ENCODE results near the gene NLRP4. TPM values are rescaled to one million over a fixed set of nuclear protein-coding genes. Genes with fewer than 3 reads are reported as not detected.

The NLRP4 gene, protein sequence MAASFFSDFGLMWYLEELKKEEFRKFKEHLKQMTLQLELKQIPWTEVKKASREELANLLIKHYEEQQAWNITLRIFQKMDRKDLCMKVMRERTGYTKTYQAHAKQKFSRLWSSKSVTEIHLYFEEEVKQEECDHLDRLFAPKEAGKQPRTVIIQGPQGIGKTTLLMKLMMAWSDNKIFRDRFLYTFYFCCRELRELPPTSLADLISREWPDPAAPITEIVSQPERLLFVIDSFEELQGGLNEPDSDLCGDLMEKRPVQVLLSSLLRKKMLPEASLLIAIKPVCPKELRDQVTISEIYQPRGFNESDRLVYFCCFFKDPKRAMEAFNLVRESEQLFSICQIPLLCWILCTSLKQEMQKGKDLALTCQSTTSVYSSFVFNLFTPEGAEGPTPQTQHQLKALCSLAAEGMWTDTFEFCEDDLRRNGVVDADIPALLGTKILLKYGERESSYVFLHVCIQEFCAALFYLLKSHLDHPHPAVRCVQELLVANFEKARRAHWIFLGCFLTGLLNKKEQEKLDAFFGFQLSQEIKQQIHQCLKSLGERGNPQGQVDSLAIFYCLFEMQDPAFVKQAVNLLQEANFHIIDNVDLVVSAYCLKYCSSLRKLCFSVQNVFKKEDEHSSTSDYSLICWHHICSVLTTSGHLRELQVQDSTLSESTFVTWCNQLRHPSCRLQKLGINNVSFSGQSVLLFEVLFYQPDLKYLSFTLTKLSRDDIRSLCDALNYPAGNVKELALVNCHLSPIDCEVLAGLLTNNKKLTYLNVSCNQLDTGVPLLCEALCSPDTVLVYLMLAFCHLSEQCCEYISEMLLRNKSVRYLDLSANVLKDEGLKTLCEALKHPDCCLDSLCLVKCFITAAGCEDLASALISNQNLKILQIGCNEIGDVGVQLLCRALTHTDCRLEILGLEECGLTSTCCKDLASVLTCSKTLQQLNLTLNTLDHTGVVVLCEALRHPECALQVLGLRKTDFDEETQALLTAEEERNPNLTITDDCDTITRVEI
- total RNA-seq (2013; cell fraction: nucleolus; rRNA removed), result 0.21 TPM in 1 of 2 replicates, not detected in the other
- 0.05 TPM in 1 of 2 replicates, not detected in the other for total RNA-seq (2014; rRNA removed)
- 0.09 TPM in 1 of 2 replicates, not detected in the other for total RNA-seq (2014; rRNA removed; fragmentation: Illumina TruSeq; extraction: Trizol)
- total RNA-seq (2021), result not detected in 2 replicates
- polyA plus RNA-seq (2011; ENCODE audit: low read depth), result 0.22 TPM
- 9.6 and 9.8 TPM in 2 replicates for polyA plus RNA-seq (2011; rRNA removed)
- 8.4 and 10.8 TPM in 2 replicates for polyA plus RNA-seq (2011; cell fraction: cytosol; rRNA removed)
- polyA plus RNA-seq (2011; cell fraction: nucleus; rRNA removed), result 5.5 and 6.3 TPM in 2 replicates
- polyA plus RNA-seq (2012), result 0.72 and 0.77 TPM in 2 replicates
- polyA plus RNA-seq (2014; fragmentation: Illumina TruSeq; extraction: Trizol), result 0.07 TPM in 1 of 2 replicates, not detected in the other
- polyA plus RNA-seq (2014; fragmentation: Nextera tagmentation; extraction: Ambion mirVana), result under 1 TPM in 1 of 2 experiments, not detected in 1; 0.11 TPM
- polyA plus RNA-seq (2014; rRNA removed), result 0.03 and 0.47 TPM in 2 replicates
- polyA plus RNA-seq (2016; fragmentation: Nextera tagmentation; extraction: Ambion mirVana), result not detected
- 15.5 and 19.7 TPM in 2 replicates for polyA minus RNA-seq (2011; rRNA and poly(A)+ RNA removed)
- 3.7 and 4.4 TPM in 2 replicates for polyA minus RNA-seq (2011; cell fraction: cytosol; rRNA and poly(A)+ RNA removed)
- 5.8 and 6.2 TPM in 2 replicates for polyA minus RNA-seq (2011; cell fraction: nucleus; rRNA and poly(A)+ RNA removed)
- Bru-seq, nascent RNA, result percentile 2 among the genes with signal in this experiment
- BruChase-seq, experiment 1, labeled RNA remaining after a 6-hour chase, result percentile 2 among the genes with signal in this experiment
- percentile 4 among the genes with signal in this experiment for BruChase-seq, experiment 2, labeled RNA remaining after a 2-hour chase
- long read RNA-seq, experiment 1, result 0 reads
- long read RNA-seq, experiment 2, result 0 reads

DNA sequence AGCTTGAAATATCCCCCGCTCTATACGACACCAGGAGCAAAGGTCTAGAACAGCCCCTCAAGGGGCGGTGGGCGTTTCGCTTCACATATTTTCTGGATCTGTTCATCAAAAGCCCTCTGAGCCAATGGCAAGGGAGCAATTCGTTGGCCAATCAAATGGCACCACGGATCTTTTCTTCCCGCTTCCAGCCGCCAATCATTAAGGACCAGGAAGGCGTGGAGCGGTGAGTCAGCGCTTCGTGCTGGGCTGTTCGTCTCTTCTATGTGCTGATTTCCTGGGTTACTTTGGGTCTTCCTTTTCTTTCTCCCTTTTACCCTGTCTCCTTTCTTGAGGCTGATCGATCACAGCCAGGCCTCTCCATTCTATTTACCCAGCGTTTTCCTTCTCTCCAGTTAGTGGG is at the start of gene NLRP4:
Gene NLRP4, plus strand, starts transcription at position 201 of the 400 bp plus-strand sequence. CDS start 15,541 bp downstream, outside the sequence.
- intact Hi-C loops (cut with micrococcal nuclease; ENCODE audit: unreplicated experiment) (no loop called here), in situ Hi-C loops (cut with MboI) (no loop called here)
- Histone ChIP-seq H3K36me3 (ENCODE audit: control insufficient read depth in 2 of 2, insufficient read depth in 2 of 2, low read length in 1 of 2) (no peaks in the 10 kb centered on the region), H3K27me3 (replicated peaks in 1 of 2; ENCODE audit: control insufficient read depth in 2 of 2, insufficient read depth in 2 of 2, low read length in 1 of 2) (no peaks in the 10 kb centered on the region), H3K79me2 (ENCODE audit: control insufficient read depth, insufficient read depth, low read length) (no peaks in the 10 kb centered on the region), H3K27ac (ENCODE audit: control insufficient read depth, insufficient read depth) (no peak within 1 kb of the TSS), H3K9me3 (replicated peaks; ENCODE audit: control insufficient read depth, insufficient read depth, low read length) (no peaks in the 10 kb centered on the region; the same call in 2 of the 3 replicates), H3K4me2 (ENCODE audit: control insufficient read depth, insufficient read depth) (no peak within 1 kb of the TSS), H4K20me1 (ENCODE audit: control insufficient read depth, insufficient read depth) (no peaks in the 10 kb centered on the region), H3K9ac (ENCODE audit: control insufficient read depth, insufficient read depth, low read length) (no peak within 1 kb of the TSS), H2AFZ (ENCODE audit: control insufficient read depth, low read depth, low read length) (no peak within 1 kb of the TSS), H3K4me1 (ENCODE audit: control insufficient read depth, insufficient read depth, low read length) (no peaks in the 10 kb centered on the region), H3K4me3 (no peak within 1 kb of the TSS)
- DNase-seq (ENCODE audit: low read depth, low spot score), result no peak
- WGBS (ENCODE audit: insufficient coverage, insufficient replicate concordance, low lambda C conversion rate, missing lambda C conversion rate), result 92% methylated on average over 16 of the region's 16 CpGs
- POLR2A ChIA-PET, result no interaction called here
- no peak for FAIRE-seq
- RAD21 ChIA-PET (ENCODE audit: unreplicated experiment), result no interaction called here
- SMC1A ChIA-PET (ENCODE audit: uncharacterized antibody, unreplicated experiment), result no interaction called here
- TF ChIP-seq NFXL1 (IDR thresholded peaks at IDR 0.05; ENCODE audit: borderline replicate concordance), result no peak
- no TSS peak for BruUV-seq (replicated peaks)
- no peak for ATAC-seq
- CTCF ChIA-PET, result no interaction called here

All from GM12878 (cell line).